H1 (cell line): ENCODE measurements around the gene ADPRS. TPM values are rescaled to one million over a fixed set of nuclear protein-coding genes. Genes with fewer than 3 reads are reported as not detected.

Experiments used
- ATF3 ChIP-seq: IDR thresholded peaks from 2 replicates; pipeline ENCODE4 v1.6.1; 2011; ENCODE audit warnings: low read depth, mild to moderate bottlenecking, low read length; ENCODE audit not compliant: insufficient read depth
- polyA plus RNA-seq, 7 experiments: library from polyadenylated mRNA; depleted of rRNA in 3 of 7; stranded (reverse) in 5 of 7; unstranded in 2 of 7; fragments of >200 nt in 5 of 7; fragments of 200-250 nt in 2 of 7; gene quantifications; 1 replicate in 5 of 7; 2 replicates in 1 of 7; 4 replicates in 1 of 7; pipeline versions ENCODE4 v1.2.1 to v1.2.3, GENCODE V29; 2011 to 2013; ENCODE audit warnings: missing spikeins in 2 of 7, mixed read lengths in 2 of 7
- total RNA-seq: library from RNA; stranded (reverse); fragmentation: NEBNext Ultra II Directional; extraction: Animal tissue kit (Norgen Biotek cat#: 25700); gene quantifications from 2 replicates; pipeline ENCODE4 v1.2.1, GENCODE V29; 2021

Gene ADPRS
- total and polyA plus RNA-seq, 2 of the 8 experiments (the other 6 are each of a cell fraction or from before 2014, with no cell fraction given) = 22.9 to 38.1 TPM

GRCh38 chr1:36128126-36128904 lies 39.6 kb downstream of the ADPRS start (continued):
- TF ChIP-seq ATF3 = no peak
